ENCODE measurements around the gene EGFL7. TPM values are rescaled to one million over a fixed set of nuclear protein-coding genes. Genes with fewer than 3 reads are reported as not detected.
A peak's percentile ranks its signal among the peaks of the same experiment; 100 is the strongest.

The EGFL7 gene
- total and polyA plus RNA-seq, 4 donors, result 32.1 to 39.7 (median 36.5) TPM

DNA sequence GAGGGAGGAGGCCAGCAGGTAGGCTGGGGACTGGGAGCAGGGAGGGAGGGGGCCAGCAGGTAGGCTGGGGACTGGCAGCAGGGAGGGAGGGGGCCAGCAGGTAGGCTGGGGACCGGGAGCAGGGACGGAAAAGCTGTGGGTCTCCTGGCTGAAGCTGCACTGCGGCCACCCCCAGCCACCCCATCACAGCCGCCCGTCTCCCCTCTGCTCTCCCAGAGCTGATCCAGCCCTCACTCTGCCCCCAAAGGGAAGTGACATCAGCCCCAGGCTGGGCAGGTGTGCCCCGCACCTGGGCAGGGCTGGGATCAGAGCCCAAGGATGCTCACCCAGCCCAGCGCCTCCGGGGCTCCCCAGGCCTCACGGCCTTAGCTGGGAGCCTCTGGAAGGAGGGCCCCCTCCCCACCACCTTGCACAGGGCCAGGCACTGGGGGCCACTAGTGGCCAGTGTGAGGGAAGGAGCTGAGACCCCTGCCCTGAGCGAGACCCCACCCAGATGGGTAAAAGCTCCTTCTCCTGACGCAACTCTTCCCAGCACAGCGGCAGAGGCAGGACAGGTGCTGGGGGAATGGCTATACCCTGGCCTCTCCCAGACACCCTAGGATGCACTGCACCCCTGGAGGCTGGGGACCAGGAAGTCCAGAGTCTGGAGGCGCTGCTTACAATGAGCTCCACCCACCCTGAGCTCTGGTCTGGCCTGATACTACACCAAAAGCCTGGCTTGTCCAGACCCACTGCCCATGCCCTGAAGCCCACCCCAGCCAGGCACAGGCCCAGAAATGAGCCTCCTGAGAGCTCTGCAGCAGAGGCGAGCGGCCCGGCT lies 13.0 kb downstream of the EGFL7 start:
- no peak for TF ChIP-seq TAF1 (conservative IDR thresholded peaks at IDR 0.05)
- TF ChIP-seq EGR1 (IDR thresholded peaks at IDR 0.05; ENCODE audit: low read depth in 2 of 2), result no peak
- TF ChIP-seq YY1 (IDR thresholded peaks at IDR 0.05), result no peak
- no peak for TF ChIP-seq ATF3 (IDR thresholded peaks at IDR 0.05)
- TF ChIP-seq HNF4G (IDR thresholded peaks at IDR 0.05), result no peak
- TF ChIP-seq HNF4A (conservative IDR thresholded peaks at IDR 0.05), result no peak
- no peak for TF ChIP-seq SP1 (IDR thresholded peaks at IDR 0.05)
- TF ChIP-seq MAX (IDR thresholded peaks at IDR 0.05), result no peak
- TF ChIP-seq GABPA (IDR thresholded peaks at IDR 0.05 in 1 of 2, conservative IDR thresholded peaks at IDR 0.05 in 1 of 2), result no peak
- TF ChIP-seq JUND (IDR thresholded peaks at IDR 0.05), result no peak
- no peak for TF ChIP-seq NR2F2 (IDR thresholded peaks at IDR 0.05)
- TF ChIP-seq, protein P1, sequence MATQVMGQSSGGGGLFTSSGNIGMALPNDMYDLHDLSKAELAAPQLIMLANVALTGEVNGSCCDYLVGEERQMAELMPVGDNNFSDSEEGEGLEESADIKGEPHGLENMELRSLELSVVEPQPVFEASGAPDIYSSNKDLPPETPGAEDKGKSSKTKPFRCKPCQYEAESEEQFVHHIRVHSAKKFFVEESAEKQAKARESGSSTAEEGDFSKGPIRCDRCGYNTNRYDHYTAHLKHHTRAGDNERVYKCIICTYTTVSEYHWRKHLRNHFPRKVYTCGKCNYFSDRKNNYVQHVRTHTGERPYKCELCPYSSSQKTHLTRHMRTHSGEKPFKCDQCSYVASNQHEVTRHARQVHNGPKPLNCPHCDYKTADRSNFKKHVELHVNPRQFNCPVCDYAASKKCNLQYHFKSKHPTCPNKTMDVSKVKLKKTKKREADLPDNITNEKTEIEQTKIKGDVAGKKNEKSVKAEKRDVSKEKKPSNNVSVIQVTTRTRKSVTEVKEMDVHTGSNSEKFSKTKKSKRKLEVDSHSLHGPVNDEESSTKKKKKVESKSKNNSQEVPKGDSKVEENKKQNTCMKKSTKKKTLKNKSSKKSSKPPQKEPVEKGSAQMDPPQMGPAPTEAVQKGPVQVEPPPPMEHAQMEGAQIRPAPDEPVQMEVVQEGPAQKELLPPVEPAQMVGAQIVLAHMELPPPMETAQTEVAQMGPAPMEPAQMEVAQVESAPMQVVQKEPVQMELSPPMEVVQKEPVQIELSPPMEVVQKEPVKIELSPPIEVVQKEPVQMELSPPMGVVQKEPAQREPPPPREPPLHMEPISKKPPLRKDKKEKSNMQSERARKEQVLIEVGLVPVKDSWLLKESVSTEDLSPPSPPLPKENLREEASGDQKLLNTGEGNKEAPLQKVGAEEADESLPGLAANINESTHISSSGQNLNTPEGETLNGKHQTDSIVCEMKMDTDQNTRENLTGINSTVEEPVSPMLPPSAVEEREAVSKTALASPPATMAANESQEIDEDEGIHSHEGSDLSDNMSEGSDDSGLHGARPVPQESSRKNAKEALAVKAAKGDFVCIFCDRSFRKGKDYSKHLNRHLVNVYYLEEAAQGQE (IDR thresholded peaks at IDR 0.05), result no peak
- WGBS, result 71% methylated on average over 16 of the region's 16 CpGs
- Histone ChIP-seq H3K4me3 (ENCODE audit: low read depth in 1 of 3, low read length in 3 of 3) (peak overlapping the region in 1 of 3 donors; percentile 24), H3K9ac (ENCODE audit: low read depth in 1 of 2, low read length in 2 of 2) (no peak overlapping the region), H3K36me3 (ENCODE audit: control insufficient read depth in 4 of 4, insufficient read depth in 3 of 4, low read depth in 1 of 4, low read length in 3 of 4) (peaks cover 0 to 15% (median 3%) of the 10 kb centered on the region in 4 donors), H3K4me1 (ENCODE audit: control insufficient read depth in 4 of 4, insufficient read depth in 4 of 4, low read length in 3 of 4) (peaks cover 42 to 77% (median 58%) of the 10 kb centered on the region in 4 donors), H3K27ac (ENCODE audit: low read depth in 1 of 2, low read length in 2 of 2) (peak overlapping the region; percentile 59 to 65), H3K9me3 (ENCODE audit: control insufficient read depth in 4 of 4, low read length in 3 of 4) (no peaks in the 10 kb centered on the region), H3K27me3 (ENCODE audit: control insufficient read depth in 4 of 4, insufficient read depth in 4 of 4, low read length in 3 of 4) (no peaks in the 10 kb centered on the region)
- DNase-seq (ENCODE audit: low spot score), result no peak

GRCh38 chr9:136676297-136676794 lies 13.6 kb downstream of the EGFL7 start:
- Histone ChIP-seq H3K4me1 (ENCODE audit: control insufficient read depth in 4 of 4, insufficient read depth in 4 of 4, low read length in 3 of 4) (peaks cover 42 to 78% (median 61%) of the 10 kb centered on the region in 4 donors), H3K9ac (ENCODE audit: low read depth in 1 of 2, low read length in 2 of 2) (no peak overlapping the region), H3K9me3 (ENCODE audit: control insufficient read depth in 4 of 4, low read length in 3 of 4) (no peaks in the 10 kb centered on the region), H3K27ac (ENCODE audit: low read depth in 1 of 2, low read length in 2 of 2) (peak overlapping the region in 1 of 2 donors; percentile 5), H3K4me3 (ENCODE audit: low read depth in 1 of 3, low read length in 3 of 3) (no peak overlapping the region), H3K36me3 (ENCODE audit: control insufficient read depth in 4 of 4, insufficient read depth in 3 of 4, low read depth in 1 of 4, low read length in 3 of 4) (peaks cover 0 to 15% (median 3%) of the 10 kb centered on the region in 4 donors), H3K27me3 (ENCODE audit: control insufficient read depth in 4 of 4, insufficient read depth in 4 of 4, low read length in 3 of 4) (no peaks in the 10 kb centered on the region)
- TF ChIP-seq ATF3 (IDR thresholded peaks at IDR 0.05) (no peak), RXRA (IDR thresholded peaks at IDR 0.05) (no peak), SP1 (IDR thresholded peaks at IDR 0.05) (no peak), JUND (IDR thresholded peaks at IDR 0.05) (no peak), GABPA (IDR thresholded peaks at IDR 0.05 in 1 of 2, conservative IDR thresholded peaks at IDR 0.05 in 1 of 2) (no peak)
- DNase-seq (ENCODE audit: low spot score), result no peak
- 90% methylated on average over 13 of the region's 13 CpGs for WGBS
